ENCODE results near the gene CDH4. TPM values are rescaled to one million over a fixed set of nuclear protein-coding genes. Genes with fewer than 3 reads are reported as not detected.

The CDH4 gene
- total RNA-seq, 1 donor from 2014 or later, result 3.2 TPM

DNA sequence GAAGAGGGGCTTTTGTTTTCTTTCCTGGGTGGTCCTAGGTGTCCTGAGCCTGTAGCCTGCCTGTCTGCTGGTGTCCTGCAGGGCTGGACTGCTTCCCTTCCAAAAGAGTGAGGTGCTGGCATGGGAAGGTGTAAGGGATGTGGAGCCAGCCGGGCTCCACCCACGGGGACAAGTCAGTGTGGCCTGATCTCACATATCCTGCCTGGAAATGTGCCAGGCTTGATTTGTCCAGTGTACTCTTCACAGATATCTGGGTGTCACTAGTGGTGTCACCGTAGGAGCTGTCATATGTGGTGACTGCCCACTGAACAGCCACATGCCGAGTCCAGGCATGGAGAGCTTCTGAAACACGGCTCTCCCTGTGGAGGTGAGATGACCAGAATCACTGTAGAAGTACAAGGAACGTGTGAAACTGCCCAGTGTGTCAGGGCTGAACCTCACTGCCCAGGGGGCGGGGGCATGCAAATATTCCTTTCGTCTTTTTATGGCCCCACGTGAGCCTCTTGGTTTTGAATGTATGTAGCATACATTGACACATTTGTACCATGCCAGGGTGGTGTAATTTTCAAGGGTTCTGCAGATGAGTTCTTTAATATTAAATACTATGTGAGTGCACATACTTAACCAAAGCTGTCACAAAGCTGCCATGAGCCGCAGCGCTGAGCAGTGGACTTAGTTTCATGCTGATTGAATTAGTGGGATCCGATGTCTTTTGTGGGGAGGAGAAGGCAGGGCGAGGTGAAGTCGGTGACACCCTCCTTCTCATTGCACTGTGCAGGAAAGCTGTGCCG is 55.8 kb downstream of the CDH4 start:
- Histone ChIP-seq H3K9ac (ENCODE audit: low read length) (no peak overlapping the region), H3K4me3 (ENCODE audit: insufficient read depth, low read depth, low read length) (no peak overlapping the region), H2AFZ (ENCODE audit: low read depth, low read length) (no peak overlapping the region), H3K4me1 (ENCODE audit: insufficient read depth, low read length) (no peaks in the 10 kb centered on the region), H3K27me3 (ENCODE audit: insufficient read depth, low read length) (no peaks in the 10 kb centered on the region), H3K9me3 (ENCODE audit: insufficient read depth, low read depth, low read length) (no peaks in the 10 kb centered on the region), H4K20me1 (ENCODE audit: insufficient read depth, low read length) (peaks cover 52% of the 10 kb centered on the region), H3K36me3 (ENCODE audit: insufficient read depth, low read length) (no peaks in the 10 kb centered on the region), H3K79me2 (ENCODE audit: insufficient read depth, low read length) (peaks cover 14% of the 10 kb centered on the region), H3K27ac (ENCODE audit: low read depth, low read length) (no peak overlapping the region), H3K4me2 (ENCODE audit: low read length) (no peak overlapping the region)
- FAIRE-seq (no peak), DNase-seq (ENCODE audit: low read depth) (no peak)
- Mint-ChIP-seq H3K4me3 (ENCODE audit: unreplicated experiment) (no peak overlapping the region), H3K36me3 (ENCODE audit: low read depth, unreplicated experiment) (no peaks in the 10 kb centered on the region), H3K4me1 (ENCODE audit: low read depth, unreplicated experiment) (peaks cover 2% of the 10 kb centered on the region), H3K27me3 (ENCODE audit: low read depth, unreplicated experiment) (no peaks in the 10 kb centered on the region), H3K9me3 (ENCODE audit: unreplicated experiment) (no peaks in the 10 kb centered on the region), H3K27ac (ENCODE audit: unreplicated experiment) (no peak overlapping the region)
- TF ChIP-seq EZH2 (IDR thresholded peaks at IDR 0.05; ENCODE audit: insufficient read depth, low read length), result no peak
- TF ChIP-seq, protein P1, sequence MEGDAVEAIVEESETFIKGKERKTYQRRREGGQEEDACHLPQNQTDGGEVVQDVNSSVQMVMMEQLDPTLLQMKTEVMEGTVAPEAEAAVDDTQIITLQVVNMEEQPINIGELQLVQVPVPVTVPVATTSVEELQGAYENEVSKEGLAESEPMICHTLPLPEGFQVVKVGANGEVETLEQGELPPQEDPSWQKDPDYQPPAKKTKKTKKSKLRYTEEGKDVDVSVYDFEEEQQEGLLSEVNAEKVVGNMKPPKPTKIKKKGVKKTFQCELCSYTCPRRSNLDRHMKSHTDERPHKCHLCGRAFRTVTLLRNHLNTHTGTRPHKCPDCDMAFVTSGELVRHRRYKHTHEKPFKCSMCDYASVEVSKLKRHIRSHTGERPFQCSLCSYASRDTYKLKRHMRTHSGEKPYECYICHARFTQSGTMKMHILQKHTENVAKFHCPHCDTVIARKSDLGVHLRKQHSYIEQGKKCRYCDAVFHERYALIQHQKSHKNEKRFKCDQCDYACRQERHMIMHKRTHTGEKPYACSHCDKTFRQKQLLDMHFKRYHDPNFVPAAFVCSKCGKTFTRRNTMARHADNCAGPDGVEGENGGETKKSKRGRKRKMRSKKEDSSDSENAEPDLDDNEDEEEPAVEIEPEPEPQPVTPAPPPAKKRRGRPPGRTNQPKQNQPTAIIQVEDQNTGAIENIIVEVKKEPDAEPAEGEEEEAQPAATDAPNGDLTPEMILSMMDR (IDR thresholded peaks at IDR 0.05; ENCODE audit: insufficient read depth, low read depth, low read length), result no peak

DNA sequence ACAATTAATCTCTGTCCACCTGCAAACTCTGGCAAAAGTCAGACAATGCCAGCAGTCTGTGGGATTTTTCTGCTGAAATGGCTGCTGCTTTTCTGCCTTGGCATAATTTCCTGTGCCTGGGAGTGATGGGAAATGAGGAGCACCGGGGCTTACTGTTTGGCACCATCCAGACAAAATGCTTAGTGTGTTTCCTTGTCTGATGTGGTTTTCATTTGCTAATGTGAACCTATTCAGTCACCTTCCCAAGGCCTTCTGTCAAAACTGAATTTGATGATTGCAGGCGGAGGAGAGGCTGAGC is 56.4 kb downstream of the CDH4 start:
- H3K4me3 ChIP-seq (ENCODE audit: insufficient read depth, low read depth, low read length), result no peak overlapping the region
- no peaks in the 10 kb centered on the region for H3K4me1 ChIP-seq (ENCODE audit: insufficient read depth, low read length)
- no peaks in the 10 kb centered on the region for H3K9me3 Mint-ChIP-seq (ENCODE audit: unreplicated experiment)
- H3K4me2 ChIP-seq (ENCODE audit: low read length), result no peak overlapping the region
- H3K9ac ChIP-seq (ENCODE audit: low read length), result no peak overlapping the region
- TF ChIP-seq, protein P1 (IDR thresholded peaks at IDR 0.05; ENCODE audit: insufficient read depth, low read depth, low read length), result no peak
- H4K20me1 ChIP-seq (ENCODE audit: insufficient read depth, low read length), result peaks cover 53% of the 10 kb centered on the region
- peaks cover 14% of the 10 kb centered on the region for H3K79me2 ChIP-seq (ENCODE audit: insufficient read depth, low read length)
- FAIRE-seq, result no peak
- H2AFZ ChIP-seq (ENCODE audit: low read depth, low read length), result no peak overlapping the region
- DNase-seq (ENCODE audit: low read depth), result no peak
- no peak overlapping the region for H3K27ac ChIP-seq (ENCODE audit: low read depth, low read length)
- no peak overlapping the region for H3K27ac Mint-ChIP-seq (ENCODE audit: unreplicated experiment)
- no peak overlapping the region for H3K4me3 Mint-ChIP-seq (ENCODE audit: unreplicated experiment)
- no peaks in the 10 kb centered on the region for H3K27me3 ChIP-seq (ENCODE audit: insufficient read depth, low read length)
- H3K36me3 ChIP-seq (ENCODE audit: insufficient read depth, low read length), result no peaks in the 10 kb centered on the region
- H3K4me1 Mint-ChIP-seq (ENCODE audit: low read depth, unreplicated experiment), result peaks cover 2% of the 10 kb centered on the region
- H3K36me3 Mint-ChIP-seq (ENCODE audit: low read depth, unreplicated experiment), result no peaks in the 10 kb centered on the region
- H3K9me3 ChIP-seq (ENCODE audit: insufficient read depth, low read depth, low read length), result no peaks in the 10 kb centered on the region
- no peaks in the 10 kb centered on the region for H3K27me3 Mint-ChIP-seq (ENCODE audit: low read depth, unreplicated experiment)

DNA sequence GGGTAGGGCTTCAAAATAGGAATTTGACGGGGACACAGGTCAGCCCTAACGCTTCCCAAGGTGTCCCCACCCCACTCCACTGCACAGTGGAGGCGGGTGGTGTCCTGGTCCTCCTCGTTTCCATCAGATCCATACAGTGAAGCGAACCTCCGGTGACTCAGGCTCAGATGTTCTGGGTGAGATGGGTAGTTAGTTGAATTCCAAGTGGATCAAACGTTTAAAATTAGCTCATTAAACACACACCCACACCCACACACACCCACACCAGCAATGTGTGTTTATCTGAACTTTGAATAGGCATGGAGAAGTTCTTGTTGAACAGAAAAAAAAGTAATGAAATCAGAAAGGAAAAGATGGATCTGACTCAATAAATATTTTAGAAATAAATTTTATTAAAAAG is 58.9 kb downstream of the CDH4 start:
- Histone ChIP-seq H3K9ac (ENCODE audit: low read length) (no peak overlapping the region), H3K36me3 (ENCODE audit: insufficient read depth, low read length) (no peaks in the 10 kb centered on the region), H3K27me3 (ENCODE audit: insufficient read depth, low read length) (no peaks in the 10 kb centered on the region), H2AFZ (ENCODE audit: low read depth, low read length) (no peak overlapping the region), H3K4me3 (ENCODE audit: insufficient read depth, low read depth, low read length) (no peak overlapping the region), H3K4me1 (ENCODE audit: insufficient read depth, low read length) (no peaks in the 10 kb centered on the region), H3K79me2 (ENCODE audit: insufficient read depth, low read length) (peaks cover 6% of the 10 kb centered on the region), H4K20me1 (ENCODE audit: insufficient read depth, low read length) (peaks cover 51% of the 10 kb centered on the region), H3K27ac (ENCODE audit: low read depth, low read length) (no peak overlapping the region), H3K9me3 (ENCODE audit: insufficient read depth, low read depth, low read length) (no peaks in the 10 kb centered on the region), H3K4me2 (ENCODE audit: low read length) (no peak overlapping the region)
- DNase-seq (ENCODE audit: low read depth) (no peak), FAIRE-seq (no peak)
- TF ChIP-seq EZH2 (IDR thresholded peaks at IDR 0.05; ENCODE audit: insufficient read depth, low read length), result no peak
- TF ChIP-seq, protein P1 (IDR thresholded peaks at IDR 0.05; ENCODE audit: insufficient read depth, low read depth, low read length), result no peak
- no peaks in the 10 kb centered on the region for H3K36me3 Mint-ChIP-seq (ENCODE audit: low read depth, unreplicated experiment)
- peaks cover 2% of the 10 kb centered on the region for H3K4me1 Mint-ChIP-seq (ENCODE audit: low read depth, unreplicated experiment)
- H3K9me3 Mint-ChIP-seq (ENCODE audit: unreplicated experiment), result no peaks in the 10 kb centered on the region
- peaks cover 12% of the 10 kb centered on the region for H3K27me3 Mint-ChIP-seq (ENCODE audit: low read depth, unreplicated experiment)
- no peak overlapping the region for H3K27ac Mint-ChIP-seq (ENCODE audit: unreplicated experiment)
- no peak overlapping the region for H3K4me3 Mint-ChIP-seq (ENCODE audit: unreplicated experiment)

Measured in astrocyte (in vitro differentiated cells and primary cell).